ENCODE data around the gene BFSP1.

Gene BFSP1

DNA sequence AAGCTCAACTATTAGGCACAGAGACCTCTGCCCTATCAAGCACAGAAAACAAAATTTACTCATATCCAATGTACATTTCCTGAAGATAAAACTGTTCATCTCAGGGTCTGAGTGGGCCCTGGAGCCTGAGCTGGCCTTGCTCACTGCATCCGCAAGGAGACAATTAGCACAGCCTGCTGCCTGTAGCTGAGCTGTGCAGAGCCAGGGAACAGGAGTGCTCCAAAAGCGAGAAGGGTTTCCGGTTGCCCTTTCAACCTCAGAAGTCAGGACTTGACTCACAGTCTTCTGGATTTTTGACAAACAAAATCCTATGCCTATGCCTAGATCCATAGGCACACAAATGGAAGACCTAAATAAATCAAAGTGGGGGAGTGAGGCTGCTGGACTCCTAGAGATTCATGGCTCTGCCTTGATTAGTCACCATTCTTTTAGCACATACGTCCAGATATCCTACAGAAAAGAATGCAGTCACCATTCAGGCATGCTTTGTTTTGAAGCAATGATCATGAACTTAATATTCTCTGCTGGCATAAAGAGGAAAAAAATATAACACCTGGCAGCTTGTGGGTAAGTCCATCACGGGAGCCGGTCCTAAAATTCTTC lies 73.5 kb downstream of the BFSP1 start:
- no peak for DNase-seq

DNA sequence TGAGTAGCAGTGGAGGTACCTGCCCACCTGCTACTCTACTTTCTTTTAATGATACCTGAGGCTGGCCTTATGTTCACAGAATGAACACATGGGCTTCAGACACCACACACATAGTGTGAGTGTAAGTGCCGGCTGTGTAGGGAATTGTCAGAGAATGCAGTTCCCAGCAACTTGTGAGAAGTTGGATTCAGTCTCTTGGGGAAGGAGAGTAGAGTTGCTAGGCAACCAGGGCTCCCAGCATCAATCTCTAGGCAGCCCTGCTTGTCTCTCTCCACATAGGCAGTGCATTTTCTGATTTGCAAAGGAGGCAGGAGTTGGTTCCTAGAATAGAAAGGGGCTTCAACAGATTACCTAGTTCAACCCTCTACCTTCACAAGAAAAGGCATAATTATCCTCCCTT lies 74.1 kb downstream of the BFSP1 start:
- DNase-seq = no peak

DNA sequence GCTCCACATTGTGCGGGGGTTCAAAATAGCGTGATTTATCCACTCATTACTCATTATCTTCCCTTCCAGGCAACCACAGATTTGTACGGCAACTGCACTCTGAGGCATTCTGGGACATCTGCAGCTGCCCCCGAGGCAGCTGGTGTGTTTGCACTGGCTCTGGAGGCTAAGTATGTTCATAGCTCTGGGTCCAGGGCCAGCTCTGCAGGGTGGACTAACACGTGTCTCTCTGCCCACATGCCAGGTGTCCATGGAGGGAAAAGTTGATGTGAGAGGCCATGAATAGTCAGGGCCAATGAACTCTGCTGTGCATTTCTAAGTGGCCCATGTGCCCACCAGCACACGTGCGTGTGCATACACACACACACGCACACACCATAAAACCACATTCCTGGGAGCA lies 74.9 kb downstream of the BFSP1 start:
- DNase-seq = no peak

DNA sequence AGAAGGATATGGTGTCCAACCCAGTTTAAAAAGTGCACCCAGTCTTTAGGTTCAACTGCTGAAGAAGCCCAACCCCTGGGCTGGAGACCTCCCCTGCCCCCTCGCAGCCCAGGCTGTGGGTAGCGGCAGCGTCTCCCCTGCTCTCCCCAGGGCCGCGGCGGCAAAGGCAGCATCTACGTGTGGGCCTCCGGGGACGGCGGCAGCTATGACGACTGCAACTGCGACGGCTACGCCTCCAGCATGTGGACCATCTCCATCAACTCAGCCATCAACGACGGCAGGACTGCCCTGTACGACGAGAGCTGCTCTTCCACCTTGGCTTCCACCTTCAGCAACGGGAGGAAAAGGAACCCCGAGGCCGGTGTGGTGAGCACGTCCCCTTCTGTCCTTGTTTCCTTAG lies 77.6 kb downstream of the BFSP1 start:
- DNase-seq = no peak

DNA sequence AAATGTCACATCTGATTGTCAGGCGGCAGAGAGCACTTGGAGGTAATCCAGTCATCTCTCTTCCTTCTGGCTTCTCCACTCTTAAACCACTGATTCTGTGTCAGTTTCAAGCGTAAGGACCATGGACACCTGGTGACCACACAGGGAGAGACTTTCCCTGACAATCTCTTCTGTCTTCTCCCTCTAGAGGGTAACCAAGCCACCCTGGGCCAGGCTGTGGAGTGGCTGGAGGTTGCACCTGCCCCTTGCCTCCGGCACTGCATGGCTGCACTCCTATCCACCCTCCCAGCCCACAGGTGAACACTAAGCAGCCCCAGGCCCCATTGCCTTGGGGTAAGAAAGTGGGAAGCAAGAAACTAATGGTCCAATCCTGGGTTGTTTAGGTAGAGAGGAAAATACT lies 78.7 kb downstream of the BFSP1 start:
- DNase-seq = no peak

DNA sequence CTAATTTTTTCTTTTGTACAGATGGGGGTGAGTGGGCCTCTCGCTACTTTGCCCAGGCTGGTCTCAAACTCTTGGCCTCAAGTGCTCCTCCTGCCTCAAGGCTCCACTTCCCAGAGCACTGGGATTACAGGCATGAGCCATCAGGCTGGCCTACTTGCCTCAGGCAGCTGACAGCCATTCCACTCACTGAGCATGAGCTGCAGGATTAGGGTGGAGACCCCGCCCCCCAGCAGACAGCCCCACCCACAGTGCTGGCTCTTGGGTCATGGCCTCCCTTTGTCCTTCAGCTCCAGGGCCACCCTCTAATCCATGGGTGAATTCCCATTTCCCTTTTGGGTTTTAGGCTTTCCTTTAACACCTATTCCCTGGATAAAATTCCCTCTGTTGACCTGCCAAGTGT lies 82.1 kb downstream of the BFSP1 start:
- no peak for DNase-seq

DNA sequence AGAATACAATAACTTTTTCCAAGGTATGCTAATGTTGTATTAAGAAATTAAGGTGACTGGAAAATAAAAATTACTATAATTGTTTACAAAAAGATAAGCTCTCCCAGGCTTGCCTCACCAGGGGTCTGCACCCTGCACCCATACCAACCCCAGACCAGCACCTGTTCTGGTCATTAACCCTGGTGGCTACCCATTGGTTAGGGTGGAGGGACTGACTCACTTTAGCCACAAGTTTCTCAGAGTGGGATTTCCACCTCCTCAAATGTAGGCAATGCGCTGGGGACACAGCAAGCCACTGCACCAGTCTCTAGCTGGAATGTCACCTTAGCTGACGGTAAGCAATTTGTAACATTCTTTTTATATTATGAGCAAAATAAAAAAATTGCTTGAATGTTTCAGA lies 83.1 kb downstream of the BFSP1 start:
- DNase-seq = no peak

DNA sequence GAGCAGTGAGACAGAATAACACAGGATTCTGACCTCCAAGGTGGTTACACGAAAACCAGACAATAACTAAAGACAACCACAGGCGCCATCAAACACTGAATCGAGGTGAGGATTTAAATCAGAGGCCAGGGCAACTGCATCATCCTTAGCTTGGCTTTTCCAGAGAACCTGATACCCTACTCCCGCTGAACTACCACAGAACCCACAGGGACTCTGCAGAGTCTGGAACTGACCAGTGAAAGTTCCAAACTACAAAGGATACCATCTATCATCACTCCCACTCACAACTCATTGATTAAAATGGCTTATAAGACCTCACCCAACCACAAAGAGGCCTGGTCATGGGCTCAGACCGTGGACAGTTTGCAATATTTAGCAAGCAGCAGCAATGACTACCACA lies 85.0 kb downstream of the BFSP1 start:
- no peak for DNase-seq

DNA sequence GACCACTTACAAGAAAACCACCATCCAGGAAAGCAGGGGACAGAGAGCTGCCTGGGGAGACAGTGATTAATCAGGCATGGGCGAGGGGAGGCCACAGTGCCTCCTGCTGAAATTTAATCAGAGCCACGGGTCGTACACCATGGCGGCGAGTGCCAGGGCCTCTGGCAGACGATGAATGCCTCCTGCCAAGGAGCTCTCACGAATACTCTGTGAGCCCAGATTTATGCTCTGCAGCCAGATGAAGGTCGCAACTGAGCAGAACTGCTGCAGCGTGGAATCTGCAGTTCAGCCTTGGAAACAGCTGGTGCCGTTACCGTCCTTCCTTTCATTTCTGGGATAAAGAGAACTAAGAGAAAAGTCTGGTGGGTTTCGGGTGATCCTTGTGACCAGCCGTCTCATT lies 85.6 kb downstream of the BFSP1 start:
- no peak for DNase-seq

DNA sequence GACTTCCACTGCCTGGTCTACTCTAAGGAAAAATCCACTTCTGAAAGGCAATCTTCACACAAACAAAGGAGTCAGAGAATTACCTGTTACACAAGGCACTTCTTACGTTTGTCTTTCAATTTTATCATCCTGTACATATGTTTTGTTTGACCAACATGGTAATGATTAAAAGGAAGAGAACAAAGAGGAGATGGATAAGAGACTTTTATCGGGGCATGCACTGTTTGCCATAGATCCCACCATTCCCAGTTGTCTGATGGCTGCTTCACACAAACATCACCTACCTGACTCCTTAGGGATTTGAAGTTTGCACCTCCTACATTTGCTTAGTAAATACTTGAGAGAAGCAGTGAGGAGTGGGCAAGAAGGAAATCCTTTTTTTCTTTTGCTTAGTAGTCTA lies 87.1 kb downstream of the BFSP1 start:
- DNase-seq = no peak
